HG03571 (cell line): Measurements from ENCODE around the gene PAIP2.
"Not testable (repeated sequence)": the region's sequence is repeated elsewhere in the genome, so short reads cannot be mapped to it uniquely, and the experiment has no call there.

Source experiments
- ATAC-seq: cut with Tn5 transposase; IDR thresholded peaks from one replicate; pipeline ENCODE4 v1.9.1; 2021; ENCODE audit not compliant: unreplicated experiment

PAIP2 gene

DNA sequence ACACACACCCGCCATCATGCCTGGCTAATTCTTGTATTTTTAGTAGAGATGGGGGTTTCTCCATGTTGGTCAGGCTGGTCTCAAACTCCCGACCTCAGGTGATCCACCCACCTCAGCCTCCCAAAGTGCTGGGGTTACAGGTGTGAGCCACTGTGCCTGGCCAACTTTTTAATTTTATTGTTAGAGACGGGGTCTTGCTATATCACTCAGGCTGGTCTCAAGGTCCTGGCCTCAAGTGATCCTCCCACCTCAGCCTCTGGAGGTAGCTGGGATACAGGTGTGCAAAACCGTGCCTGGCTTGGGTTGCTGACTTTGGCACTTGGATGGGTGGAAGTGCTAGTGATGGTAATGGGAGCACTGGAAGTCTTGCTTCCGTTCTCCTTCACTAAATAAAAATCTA is 67.5 kb downstream of the PAIP2 start:
- not testable (repeated sequence) for ATAC-seq

DNA sequence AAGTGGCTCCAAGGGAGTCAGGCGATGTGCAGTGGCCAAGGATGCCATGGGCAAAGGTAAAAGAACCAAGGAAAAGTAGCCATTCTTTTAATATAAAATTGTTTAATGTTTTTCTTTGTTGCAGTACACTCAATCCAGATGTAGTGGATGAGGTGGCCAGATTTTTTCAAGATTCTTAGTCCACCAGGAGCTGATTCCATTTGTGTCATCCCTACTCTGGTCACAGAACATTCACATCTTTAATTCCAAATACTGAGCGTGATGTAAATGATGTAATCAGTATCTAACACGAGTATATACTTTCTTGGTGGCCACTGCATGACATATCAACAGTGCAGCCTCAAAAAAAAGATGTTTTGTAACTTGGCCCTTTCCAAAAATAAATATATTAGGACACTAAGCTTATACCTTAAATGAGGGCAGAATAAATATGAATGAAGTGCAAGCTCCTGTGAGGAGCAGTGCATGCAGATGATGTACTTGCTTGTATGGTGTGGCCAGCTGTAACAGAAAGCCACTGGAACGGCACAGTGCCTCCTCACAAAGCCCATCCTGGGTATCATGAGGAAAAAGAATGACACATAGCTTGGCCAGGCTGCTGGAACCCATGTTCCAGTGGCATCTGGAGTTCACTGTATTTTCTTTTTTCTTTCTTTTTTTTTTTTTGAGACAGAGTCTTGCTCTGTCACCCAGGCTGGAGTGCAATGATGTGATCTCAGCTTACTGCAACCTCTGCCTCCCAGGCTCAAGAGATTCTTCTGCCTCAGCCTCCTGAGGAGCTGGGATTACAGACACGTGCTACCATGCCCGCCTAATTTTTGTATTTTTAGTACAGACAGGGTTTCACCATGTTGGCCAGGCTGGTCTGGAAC is 68.7 kb downstream of the PAIP2 start:
- no peak for ATAC-seq

DNA sequence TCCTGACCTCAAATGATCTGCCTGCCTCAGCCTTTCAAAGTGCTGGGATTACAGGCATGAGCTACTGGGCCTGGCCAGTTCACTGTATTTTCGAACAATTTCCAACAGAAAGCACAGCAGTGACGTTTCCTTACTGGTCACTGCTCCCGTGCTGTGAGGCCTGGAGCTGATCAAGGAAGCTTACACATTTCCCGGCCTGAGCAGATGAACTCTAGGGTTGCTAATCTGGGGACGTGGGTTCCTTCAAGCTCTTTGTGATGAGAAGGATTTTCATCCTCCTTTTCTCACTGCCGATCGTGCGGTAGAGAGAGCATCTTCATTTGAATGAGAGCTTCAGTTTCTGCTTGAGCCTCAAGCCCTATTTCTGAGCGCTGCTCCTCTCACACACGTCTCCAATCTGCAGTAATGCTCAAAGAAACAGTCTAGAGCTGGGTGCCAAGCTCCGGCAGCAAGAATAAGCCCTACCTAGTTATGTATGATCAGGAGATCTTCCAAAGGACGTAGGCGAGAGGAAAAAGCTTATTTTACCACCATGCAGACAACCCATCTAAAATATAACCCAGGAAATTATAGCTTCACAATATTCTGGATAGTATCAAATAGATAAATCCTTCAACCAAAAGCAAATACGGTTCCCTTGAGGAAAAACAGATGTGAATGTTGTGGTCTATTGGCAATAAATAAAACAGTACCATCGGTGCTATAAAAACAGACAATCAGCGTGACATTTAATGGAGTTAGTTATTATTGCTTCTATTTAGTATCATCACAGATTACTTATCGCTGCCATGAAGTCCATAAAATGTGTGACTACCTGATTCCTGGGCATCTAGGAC is 69.6 kb downstream of the PAIP2 start:
- no peak for ATAC-seq

DNA sequence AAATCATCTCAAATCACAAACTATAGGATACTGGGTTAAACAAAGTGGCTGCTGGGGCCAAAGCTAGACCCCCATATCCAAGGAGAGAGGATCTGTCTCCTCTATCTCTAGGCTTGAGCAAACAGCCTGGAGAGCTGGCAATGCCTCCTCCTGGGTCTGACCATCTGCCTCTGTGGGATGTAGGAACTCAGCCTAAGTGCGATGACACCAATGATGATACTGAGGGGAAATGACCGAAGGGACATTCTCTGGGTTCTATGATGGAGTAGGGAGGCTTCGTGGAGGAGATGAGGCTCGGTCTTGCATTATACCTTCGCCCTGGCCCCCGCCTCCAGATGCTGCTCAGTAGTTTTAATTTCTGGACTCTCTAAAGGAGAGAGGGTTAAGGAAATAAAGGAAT is 71.5 kb downstream of the PAIP2 start:
- ATAC-seq = no peak

DNA sequence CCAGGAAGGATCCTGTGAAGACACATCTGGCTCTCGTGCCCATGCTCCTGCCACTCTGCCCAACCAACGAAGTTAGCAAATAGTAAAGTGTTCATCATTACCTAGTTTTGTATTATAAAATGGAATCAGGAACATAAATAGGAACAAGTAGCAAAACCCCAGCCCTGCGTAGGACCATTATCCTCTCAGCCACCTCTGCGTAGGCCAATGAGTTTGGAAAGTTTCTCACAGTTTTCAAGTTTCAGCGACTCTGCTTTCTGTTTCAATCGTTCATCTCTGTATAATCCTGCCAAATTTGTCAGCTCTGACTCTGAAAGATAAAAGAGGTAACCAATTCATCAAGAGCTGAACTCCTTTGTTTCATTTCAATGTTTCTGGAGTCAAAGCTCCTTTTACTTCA is 72.3 kb downstream of the PAIP2 start:
- no peak for ATAC-seq

DNA sequence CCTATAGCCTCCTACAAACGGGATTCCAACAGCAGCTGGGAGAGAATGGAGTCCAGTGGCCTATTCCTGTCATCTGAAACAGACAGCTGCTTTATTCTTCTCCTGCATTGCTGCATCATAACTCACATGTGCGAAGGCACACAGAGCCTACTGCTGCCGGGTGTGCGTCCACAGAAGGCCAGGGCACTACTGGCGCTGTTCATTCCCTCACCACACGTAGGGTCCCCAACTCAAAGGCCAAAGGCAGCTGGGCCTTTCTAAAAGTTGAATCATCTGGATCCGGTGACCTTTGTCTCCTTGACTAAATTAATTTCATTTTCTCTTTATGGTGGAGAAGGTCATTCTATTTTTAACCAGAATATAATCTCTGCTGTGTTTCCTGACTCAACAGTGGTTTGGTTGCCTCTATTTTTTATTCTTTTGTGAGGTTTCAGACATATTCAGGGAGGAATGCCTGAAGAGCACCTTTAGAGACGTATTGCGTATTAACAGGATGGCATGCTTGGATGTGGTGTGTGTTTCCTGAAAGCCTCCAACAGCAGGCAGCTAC is 73.0 kb downstream of the PAIP2 start:
- no peak for ATAC-seq

DNA sequence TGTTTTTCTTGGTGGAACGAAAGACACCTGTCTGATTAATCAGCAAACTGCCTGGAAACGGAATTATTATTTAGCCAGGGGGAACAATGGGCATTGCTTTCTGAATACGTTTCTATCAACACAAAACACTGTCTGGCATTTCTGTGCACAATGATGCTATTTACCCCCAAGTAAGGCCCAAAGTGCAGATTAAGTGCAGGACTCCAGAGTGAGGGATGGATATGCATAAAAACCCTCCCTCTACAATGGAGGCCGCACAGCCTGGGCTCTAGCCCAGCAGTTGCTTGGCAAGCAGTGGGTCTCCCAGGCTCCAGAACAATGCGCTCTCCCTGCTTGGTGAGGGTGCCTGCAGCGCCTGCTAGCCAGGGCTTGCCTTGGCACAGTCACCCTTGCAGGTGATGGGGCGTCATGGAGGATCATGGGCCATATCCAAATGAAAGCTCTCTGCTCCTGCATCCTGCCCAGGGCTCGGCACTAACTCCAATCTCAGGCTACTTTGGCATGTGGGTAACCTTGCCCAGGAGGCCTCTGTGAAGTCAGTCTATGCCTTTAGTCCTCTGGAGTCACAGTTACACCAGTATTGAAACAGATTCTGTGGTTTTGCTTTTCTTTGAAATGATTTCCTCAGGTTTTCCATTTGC is 73.7 kb downstream of the PAIP2 start:
- ATAC-seq = no peak

DNA sequence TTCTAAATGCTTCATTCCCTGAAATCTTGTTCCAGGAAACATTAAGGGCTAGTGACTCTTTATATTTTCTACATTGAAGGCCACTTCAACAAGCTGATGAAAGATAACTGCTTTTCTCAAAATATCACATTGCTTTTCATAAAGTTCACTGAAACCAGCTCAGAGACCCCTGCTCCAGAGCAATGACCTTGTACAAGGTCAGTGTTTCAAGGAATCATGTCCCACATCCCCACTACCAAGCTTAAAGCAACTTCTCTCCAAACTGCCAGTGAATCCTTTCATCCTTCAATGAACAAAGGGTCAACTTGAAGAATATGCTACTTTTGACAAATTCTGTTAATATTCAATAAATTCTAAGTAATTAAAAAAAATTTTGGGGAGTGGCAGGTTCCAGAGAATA is 74.2 kb downstream of the PAIP2 start:
- no peak for ATAC-seq

DNA sequence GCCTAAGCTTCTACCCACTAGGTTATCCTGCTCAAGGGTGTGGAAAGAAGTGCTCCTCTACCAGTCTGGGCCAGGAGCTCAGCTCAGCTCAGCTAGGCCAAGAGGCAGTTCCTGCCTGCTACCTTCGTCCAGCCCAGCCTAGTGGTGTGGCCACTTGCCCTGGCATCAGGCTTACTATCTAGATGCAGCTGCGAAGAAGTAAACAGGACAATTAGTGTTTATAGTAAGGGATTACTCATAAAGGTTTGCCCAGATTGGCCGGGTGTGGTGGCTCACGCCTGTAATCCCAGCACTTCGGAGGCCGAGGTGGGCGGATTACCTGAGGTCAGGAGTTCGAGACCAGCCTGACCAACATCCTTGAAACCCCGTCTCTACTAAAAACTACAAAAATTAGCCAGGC is 75.0 kb downstream of the PAIP2 start:
- ATAC-seq = no peak

DNA sequence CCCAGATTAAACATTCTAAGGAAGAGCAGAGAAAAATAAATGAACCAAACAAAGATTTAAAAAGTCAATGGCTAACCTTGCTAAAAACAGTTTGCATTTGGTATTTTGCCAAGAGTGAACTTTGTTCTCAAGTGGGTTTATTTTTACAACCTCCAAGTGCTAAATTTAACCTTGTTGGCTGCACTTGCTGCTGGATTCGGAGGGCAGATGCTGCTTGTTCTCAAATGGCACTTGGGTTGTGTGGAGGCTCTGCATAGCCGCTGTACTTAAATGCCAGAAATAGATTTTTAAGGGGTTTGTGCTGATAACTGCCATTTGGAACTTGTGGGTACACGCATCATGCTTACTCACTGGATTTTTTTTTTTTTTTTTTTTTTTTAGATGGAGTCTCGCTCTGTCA is 75.6 kb downstream of the PAIP2 start:
- no peak for ATAC-seq

DNA sequence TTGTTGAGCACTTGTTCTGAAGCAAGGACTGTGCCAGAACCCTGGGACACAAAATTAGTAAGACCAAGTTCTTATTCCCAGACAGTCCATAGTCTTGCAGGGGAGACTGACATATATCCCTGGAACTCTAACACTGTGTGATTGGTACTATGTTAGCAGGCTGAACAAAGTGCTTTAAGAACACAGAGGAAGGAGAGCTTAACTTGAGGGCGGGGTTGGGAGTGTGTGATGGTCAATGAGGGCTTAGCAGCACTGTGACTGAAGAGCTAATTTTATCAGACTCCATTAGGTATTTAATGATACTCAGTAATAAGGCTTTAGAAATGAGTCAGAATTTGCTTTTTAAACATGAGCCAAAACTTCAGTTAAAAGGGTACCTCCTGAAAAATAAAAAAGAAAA is 77.1 kb downstream of the PAIP2 start:
- ATAC-seq = no peak
